Bronchial epithelial cell (primary cell): ENCODE measurements around the gene TMTC3. TPM values are rescaled to one million over a fixed set of nuclear protein-coding genes. Genes with fewer than 3 reads are reported as not detected.
A peak's percentile ranks its signal among the peaks of the same experiment; 100 is the strongest.
"Not testable (repeated sequence)": the region's sequence is repeated elsewhere in the genome, so short reads cannot be mapped to it uniquely, and the experiment has no call there.

Experiments used
- DNase-seq: peaks from one replicate; pipeline ENCODE4 v3.0.0-alpha.2; 2010; ENCODE audit warnings: low read depth
- FAIRE-seq: peaks from 2 replicates; lab custom pipeline; 2011; peaks lifted over from hg19 to GRCh38; lab: Jason Lieb, UNC
- H3K27me3 ChIP-seq: 2 replicates; pipeline ENCODE4 v1.5.1; 2011; ENCODE audit warnings: low read length; ENCODE audit not compliant: control insufficient read depth, insufficient read depth
- H3K36me3 ChIP-seq: 2 replicates; pipeline ENCODE4 v1.5.1; 2011; ENCODE audit warnings: low read length; ENCODE audit not compliant: control insufficient read depth, insufficient read depth
- H3K4me3 ChIP-seq: 2 replicates; pipeline ENCODE4 v1.5.1; 2011; ENCODE audit warnings: mild to moderate bottlenecking, low read depth, low read length, control low read depth
- total RNA-seq: library from RNA; depleted of rRNA; stranded (reverse); fragments of >200 nt; gene quantifications from 2 replicates; pipeline ENCODE4 v1.2.1, GENCODE V29; 2014
- TF ChIP-seq, protein P1 (sequence below): IDR thresholded peaks from 2 replicates; pipeline ENCODE4 v1.5.1; 2011; ENCODE audit warnings: mild to moderate bottlenecking, moderate library complexity, low read length, control low read depth, inconsistent platforms; ENCODE audit not compliant: insufficient read depth, severe bottlenecking

TMTC3 gene
- total RNA-seq, 1 donor from 2014 or later, result 44.2 TPM

- no peak for FAIRE-seq
- TF ChIP-seq, protein P1, sequence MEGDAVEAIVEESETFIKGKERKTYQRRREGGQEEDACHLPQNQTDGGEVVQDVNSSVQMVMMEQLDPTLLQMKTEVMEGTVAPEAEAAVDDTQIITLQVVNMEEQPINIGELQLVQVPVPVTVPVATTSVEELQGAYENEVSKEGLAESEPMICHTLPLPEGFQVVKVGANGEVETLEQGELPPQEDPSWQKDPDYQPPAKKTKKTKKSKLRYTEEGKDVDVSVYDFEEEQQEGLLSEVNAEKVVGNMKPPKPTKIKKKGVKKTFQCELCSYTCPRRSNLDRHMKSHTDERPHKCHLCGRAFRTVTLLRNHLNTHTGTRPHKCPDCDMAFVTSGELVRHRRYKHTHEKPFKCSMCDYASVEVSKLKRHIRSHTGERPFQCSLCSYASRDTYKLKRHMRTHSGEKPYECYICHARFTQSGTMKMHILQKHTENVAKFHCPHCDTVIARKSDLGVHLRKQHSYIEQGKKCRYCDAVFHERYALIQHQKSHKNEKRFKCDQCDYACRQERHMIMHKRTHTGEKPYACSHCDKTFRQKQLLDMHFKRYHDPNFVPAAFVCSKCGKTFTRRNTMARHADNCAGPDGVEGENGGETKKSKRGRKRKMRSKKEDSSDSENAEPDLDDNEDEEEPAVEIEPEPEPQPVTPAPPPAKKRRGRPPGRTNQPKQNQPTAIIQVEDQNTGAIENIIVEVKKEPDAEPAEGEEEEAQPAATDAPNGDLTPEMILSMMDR, result no peak
- DNase-seq, result no peak
- Histone ChIP-seq H3K4me3 (no peak overlapping the region), H3K27me3 (no peaks in the 10 kb centered on the region), H3K36me3 (no peaks in the 10 kb centered on the region)
These were observed 57.9 kb downstream of the TMTC3 start for GRCh38 chr12:88200029-88200428.

- Histone ChIP-seq H3K4me3 (no peak overlapping the region), H3K36me3 (no peaks in the 10 kb centered on the region), H3K27me3 (no peaks in the 10 kb centered on the region)
- DNase-seq (no peak), FAIRE-seq (no peak)
- TF ChIP-seq, protein P1, result no peak
These were observed 60.4 kb downstream of the TMTC3 start for GRCh38 chr12:88202500-88202899.

DNA sequence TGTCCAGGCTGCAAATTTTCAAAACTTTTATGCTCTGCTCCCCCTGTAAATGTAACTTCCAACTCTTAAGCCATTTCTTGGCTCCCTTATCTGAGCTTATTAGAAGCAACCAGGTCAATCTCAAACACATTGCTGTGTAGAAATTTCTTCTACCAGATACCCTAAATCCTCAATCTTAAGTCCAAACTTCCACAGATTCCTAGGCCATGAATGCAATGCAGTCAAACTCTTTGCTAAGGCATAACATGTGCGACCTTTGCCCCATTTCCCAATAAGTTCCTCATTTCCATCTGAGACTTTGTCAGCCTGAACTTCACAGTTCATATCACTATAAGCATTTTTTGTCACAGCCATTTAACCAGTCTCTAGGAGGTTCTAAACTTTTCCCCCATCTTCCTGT lies 64.5 kb downstream of the TMTC3 start:
- FAIRE-seq (no peak), DNase-seq (no peak)
- TF ChIP-seq, protein P1, result no peak
- no peaks in the 10 kb centered on the region for H3K27me3 ChIP-seq
- no peaks in the 10 kb centered on the region for H3K36me3 ChIP-seq
- H3K4me3 ChIP-seq, result no peak overlapping the region

- TF ChIP-seq, protein P1, result no peak
- FAIRE-seq (peak; percentile 23), DNase-seq (peak; percentile 29)
- H3K27me3 ChIP-seq, result no peaks in the 10 kb centered on the region
- no peak overlapping the region for H3K4me3 ChIP-seq
- no peaks in the 10 kb centered on the region for H3K36me3 ChIP-seq
These were observed 66.0 kb downstream of the TMTC3 start for GRCh38 chr12:88207921-88208620.

- DNase-seq (no peak), FAIRE-seq (no peak)
- H3K4me3 ChIP-seq, result no peak overlapping the region
- no peaks in the 10 kb centered on the region for H3K36me3 ChIP-seq
- H3K27me3 ChIP-seq, result no peaks in the 10 kb centered on the region
- TF ChIP-seq, protein P1, result no peak
These were observed 66.6 kb downstream of the TMTC3 start for GRCh38 chr12:88208661-88209060.

GRCh38 chr12:88210311-88210710 lies 68.2 kb downstream of the TMTC3 start:
- not testable (repeated sequence) for H3K4me3 ChIP-seq, H3K36me3 ChIP-seq, FAIRE-seq, DNase-seq, H3K27me3 ChIP-seq
